OCI-LY7 (cell line): ENCODE measurements around the gene KLK15. TPM values are rescaled to one million over a fixed set of nuclear protein-coding genes. Genes with fewer than 3 reads are reported as not detected.

ENCODE experiments used
- BruUV-seq: library from RNA; stranded (reverse); fragments of 400-500 nt; replicated peaks from 2 replicates; lab custom pipeline; 2021; lab: Mats Ljungman, UMichigan
- CTCF ChIA-PET: fragments of 300-600 bp; sonication (Branson Sonifier 250); formaldehyde crosslinking; loops from one replicate; lab custom pipeline; 2022; ENCODE audit warnings: antibody characterized with exemption; ENCODE audit not compliant: unreplicated experiment; lab: Charles Lee
- POLR2A ChIA-PET: fragments of 300-600 bp; sonication (Branson Sonifier 250); formaldehyde crosslinking; loops from one replicate; lab custom pipeline; 2022; ENCODE audit warnings: antibody characterized with exemption; lab: Charles Lee
- DNase-seq: peaks from one replicate; pipeline ENCODE4 v3.0.0-alpha.2; 2015; ENCODE audit warnings: low spot score
- H2AFZ ChIP-seq: fragments of 200-600 bp; sonication (generic), shearing (Covaris generic); 2 replicates; pipeline ENCODE4 v1.6.1; 2014; ENCODE audit warnings: mild to moderate bottlenecking, antibody characterized with exemption, low read length, moderate library complexity
- H3K27ac ChIP-seq: fragments of 200-600 bp; sonication (generic); 2 replicates; pipeline ENCODE4 v1.5.1; 2014; ENCODE audit warnings: mixed run types, low read depth, mild to moderate bottlenecking, moderate library complexity, low read length, inconsistent platforms; ENCODE audit not compliant: poor library complexity, severe bottlenecking
- H3K36me3 ChIP-seq: fragments of 200-600 bp; sonication (generic); 2 replicates; pipeline ENCODE4 v1.6.1; 2014; ENCODE audit warnings: mild to moderate bottlenecking, antibody characterized with exemption, low read length, moderate library complexity, mixed read lengths; ENCODE audit not compliant: insufficient read depth
- H3K4me1 ChIP-seq: fragments of 200-600 bp; sonication (generic); 2 replicates; pipeline ENCODE4 v1.5.1; 2014; ENCODE audit warnings: mild to moderate bottlenecking, low read length; ENCODE audit not compliant: insufficient read depth, poor library complexity, severe bottlenecking
- H3K4me2 ChIP-seq: fragments of 200-600 bp; sonication (generic); 2 replicates; pipeline ENCODE4 v1.6.1; 2014; ENCODE audit warnings: mild to moderate bottlenecking, low read length
- H3K4me3 ChIP-seq: fragments of 200-600 bp; sonication (generic); 2 replicates; pipeline ENCODE4 v1.5.1; 2014; ENCODE audit warnings: mild to moderate bottlenecking, low read depth, low read length; ENCODE audit not compliant: poor library complexity, severe bottlenecking
- H3K79me2 ChIP-seq: fragments of 200-600 bp; sonication (generic); 2 replicates; pipeline ENCODE4 v1.6.1; 2016; ENCODE audit warnings: low read depth, mild to moderate bottlenecking, low read length, moderate library complexity, mixed read lengths; ENCODE audit not compliant: insufficient read depth
- H3K9me2 ChIP-seq: fragments of 200-600 bp; sonication (generic); 2 replicates; pipeline ENCODE4 v1.6.1; 2016; ENCODE audit warnings: mild to moderate bottlenecking, low read length, mixed read lengths; ENCODE audit not compliant: insufficient read depth
- H3K9me3 ChIP-seq: fragments of 200-600 bp; sonication (generic); 2 replicates; pipeline ENCODE4 v1.6.1; 2014; ENCODE audit warnings: mild to moderate bottlenecking, mixed run types, low read length, mixed read lengths
- H4K20me1 ChIP-seq: fragments of 200-600 bp; sonication (generic); 2 replicates; pipeline ENCODE4 v1.6.1; 2014; ENCODE audit warnings: mild to moderate bottlenecking, antibody characterized with exemption, low read length, moderate library complexity, mixed read lengths; ENCODE audit not compliant: insufficient read depth
- CTCF ChIP-seq: fragments of 200-600 bp; sonication (generic); conservative IDR thresholded peaks from 2 replicates; pipeline ENCODE4 v1.5.1; 2014; ENCODE audit warnings: mild to moderate bottlenecking, antibody characterized with exemption, low read length, moderate library complexity, mixed read lengths
- EZH2phosphoT487 ChIP-seq: fragments of 200-600 bp; sonication (generic); IDR thresholded peaks from 2 replicates; pipeline ENCODE4 v1.6.1; 2018; ENCODE audit warnings: low read depth, borderline replicate concordance, mild to moderate bottlenecking, mixed run types, antibody characterized with exemption, low read length, moderate library complexity, mixed read lengths
- intact Hi-C: fragments of 100-400 bp; cut with micrococcal nuclease; formaldehyde crosslinking; loops from one replicate; pipeline ENCODE4 v1.10.0; 2022; ENCODE audit not compliant: unreplicated experiment
- total RNA-seq, 2 experiments: library from RNA; depleted of rRNA in 1 of 2; stranded (reverse); fragments of >200 nt in 1 of 2; shearing (Covaris generic) in 1 of 2; gene quantifications; 2 replicates each; pipeline ENCODE4 v1.2.3, GENCODE V29; 2014 to 2022

KLK15 gene
- total RNA-seq, 2 experiments from 2014 or later = not detected

GRCh38 chr19:50880241-50880640 is 46.9 kb upstream of the KLK15 start:
- H3K4me1 ChIP-seq = no peaks in the 10 kb centered on the region
- no peak overlapping the region for H3K4me2 ChIP-seq
- H3K4me3 ChIP-seq = no peak overlapping the region
- no peaks in the 10 kb centered on the region for H4K20me1 ChIP-seq
- H3K9me2 ChIP-seq = no peaks in the 10 kb centered on the region
- CTCF ChIA-PET = no interaction called here
- intact Hi-C loops = no loop called here
- no peaks in the 10 kb centered on the region for H3K79me2 ChIP-seq
- H3K9me3 ChIP-seq = no peaks in the 10 kb centered on the region
- H3K27ac ChIP-seq = no peak overlapping the region
- POLR2A ChIA-PET = no interaction called here
- TF ChIP-seq CTCF (no peak), EZH2phosphoT487 (no peak)
- no peak for DNase-seq
- BruUV-seq = no TSS peak
- no peaks in the 10 kb centered on the region for H3K36me3 ChIP-seq
- no peak overlapping the region for H2AFZ ChIP-seq

DNA sequence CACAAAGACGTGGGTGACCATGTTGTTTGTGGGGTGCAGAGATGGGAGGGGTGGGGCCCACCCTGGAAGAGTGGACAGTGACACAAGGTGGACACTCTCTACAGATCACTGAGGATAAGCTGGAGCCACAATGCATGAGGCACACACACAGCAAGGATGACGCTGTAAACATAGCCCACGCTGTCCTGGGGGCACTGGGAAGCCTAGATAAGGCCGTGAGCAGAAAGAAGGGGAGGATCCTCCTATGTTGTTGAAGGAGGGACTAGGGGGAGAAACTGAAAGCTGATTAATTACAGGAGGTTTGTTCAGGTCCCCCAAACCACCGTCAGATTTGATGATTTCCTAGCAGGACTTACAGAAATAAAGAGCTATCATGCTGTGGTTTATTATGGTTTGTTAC is 45.5 kb upstream of the KLK15 start:
- no peak overlapping the region for H2AFZ ChIP-seq
- H4K20me1 ChIP-seq = no peaks in the 10 kb centered on the region
- no peaks in the 10 kb centered on the region for H3K9me2 ChIP-seq
- ChIA-PET CTCF (no interaction called here), POLR2A (no interaction called here)
- no peak for TF ChIP-seq CTCF
- no peak for TF ChIP-seq EZH2phosphoT487
- no peaks in the 10 kb centered on the region for H3K9me3 ChIP-seq
- no peak overlapping the region for H3K4me3 ChIP-seq
- H3K79me2 ChIP-seq = no peaks in the 10 kb centered on the region
- H3K4me1 ChIP-seq = no peaks in the 10 kb centered on the region
- H3K4me2 ChIP-seq = no peak overlapping the region
- H3K36me3 ChIP-seq = no peaks in the 10 kb centered on the region
- no peak for DNase-seq
- no peak overlapping the region for H3K27ac ChIP-seq
- BruUV-seq = no TSS peak
- intact Hi-C loops = no loop called here

DNA sequence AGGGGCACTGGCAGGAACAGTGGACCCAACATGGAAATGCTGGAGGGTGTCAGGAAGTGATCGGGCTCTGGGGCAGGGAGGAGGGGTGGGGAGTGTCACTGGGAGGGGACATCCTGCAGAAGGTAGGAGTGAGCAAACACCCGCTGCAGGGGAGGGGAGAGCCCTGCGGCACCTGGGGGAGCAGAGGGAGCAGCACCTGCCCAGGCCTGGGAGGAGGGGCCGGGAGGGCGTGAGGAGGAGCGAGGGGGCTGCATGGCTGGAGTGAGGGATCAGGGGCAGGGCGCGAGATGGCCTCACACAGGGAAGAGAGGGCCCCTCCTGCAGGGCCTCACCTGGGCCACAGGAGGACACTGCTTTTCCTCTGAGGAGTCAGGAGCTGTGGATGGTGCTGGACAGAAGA is 44.0 kb upstream of the KLK15 start:
- TF ChIP-seq EZH2phosphoT487 = no peak
- no peak for TF ChIP-seq CTCF

More for the DNA sequence above, 44.0 kb upstream of the KLK15 start:
- no TSS peak for BruUV-seq
- intact Hi-C loops = no loop called here
- no peaks in the 10 kb centered on the region for H3K9me3 ChIP-seq
- no peaks in the 10 kb centered on the region for H3K36me3 ChIP-seq
- H4K20me1 ChIP-seq = no peaks in the 10 kb centered on the region
- DNase-seq = no peak
- no peak overlapping the region for H2AFZ ChIP-seq
- no peaks in the 10 kb centered on the region for H3K79me2 ChIP-seq
- no peak overlapping the region for H3K4me3 ChIP-seq
- CTCF ChIA-PET = no interaction called here
- POLR2A ChIA-PET = no interaction called here
- H3K4me2 ChIP-seq = no peak overlapping the region
- H3K27ac ChIP-seq = no peak overlapping the region
- H3K4me1 ChIP-seq = no peaks in the 10 kb centered on the region
- H3K9me2 ChIP-seq = no peaks in the 10 kb centered on the region
